GM19239 (cell line): ENCODE results near the gene ANKRD11.
"Not testable (repeated sequence)": the region's sequence is repeated elsewhere in the genome, so short reads cannot be mapped to it uniquely, and the experiment has no call there.

Experiments used
- DNase-seq: peaks from one replicate; pipeline ENCODE4 v3.0.0; 2011; ENCODE audit warnings: low spot score; ENCODE audit not compliant: insufficient read length
- FAIRE-seq: peaks from 2 replicates; lab custom pipeline; 2011; peaks lifted over from hg19 to GRCh38; lab: Jason Lieb, UNC

ANKRD11 gene

GRCh38 chr16:89371968-89372634, 118.3 kb downstream of the ANKRD11 start:
- no peak for FAIRE-seq

GRCh38 chr16:89371386-89371785, 119.0 kb downstream of the ANKRD11 start:
- FAIRE-seq: no peak
- no peak for DNase-seq

More at GRCh38 chr16:89371968-89372634, 118.3 kb downstream of the ANKRD11 start:
- no peak for DNase-seq

DNA sequence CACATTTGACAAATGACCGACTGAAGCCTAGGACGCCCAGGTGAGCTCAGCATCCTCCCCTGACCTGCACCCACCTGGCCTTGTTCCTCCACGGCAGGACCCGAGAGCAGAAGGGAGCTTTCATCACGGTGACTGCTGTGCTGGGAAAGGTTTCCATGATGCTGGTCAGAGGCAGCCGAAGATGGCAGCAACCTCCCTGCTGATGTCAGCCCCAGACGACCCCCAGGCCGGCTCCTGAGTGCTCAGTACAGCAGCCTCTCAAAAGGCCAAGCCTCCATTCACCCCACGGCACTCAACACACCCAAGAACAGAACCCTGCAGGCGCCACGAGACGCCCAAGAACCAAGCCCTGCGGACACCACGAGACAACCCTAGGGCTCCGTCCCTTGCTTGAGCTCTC, 119.8 kb downstream of the ANKRD11 start:
- FAIRE-seq: no peak
- no peak for DNase-seq

GRCh38 chr16:89370081-89370511, 120.3 kb downstream of the ANKRD11 start:
- DNase-seq (no peak), FAIRE-seq (no peak)

DNA sequence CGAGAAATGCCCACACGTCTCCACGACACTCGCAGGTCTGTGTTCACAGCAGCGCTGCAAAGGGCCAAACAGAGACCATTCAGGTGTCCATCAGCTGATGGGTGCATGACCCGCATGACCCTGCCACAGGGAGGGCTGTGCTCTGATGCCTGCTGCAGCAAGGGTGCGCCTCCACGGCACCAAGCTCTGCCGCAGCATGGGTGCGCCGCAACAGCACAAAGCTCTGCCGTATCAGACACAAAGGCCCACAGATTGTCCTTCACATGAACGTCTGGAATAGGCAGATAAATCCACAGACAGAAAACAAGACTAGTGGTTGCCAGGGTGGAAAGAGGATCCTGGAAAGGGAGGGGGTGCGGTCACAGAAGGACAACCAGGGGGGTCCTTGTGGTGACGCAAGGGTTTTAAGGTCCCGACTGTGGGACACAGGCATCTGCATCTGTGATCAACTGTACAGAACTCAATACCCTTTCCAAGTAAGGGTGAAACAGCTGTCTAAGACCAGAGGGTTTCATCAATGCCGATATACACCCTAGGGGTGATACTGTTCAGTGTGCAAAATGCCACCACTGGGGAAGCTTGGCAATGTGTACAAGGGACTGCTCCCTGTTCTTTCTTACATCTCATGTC, 121.0 kb downstream of the ANKRD11 start:
- DNase-seq: no peak
- FAIRE-seq: no peak

GRCh38 chr16:89368604-89369249, 121.6 kb downstream of the ANKRD11 start:
- FAIRE-seq (no peak), DNase-seq (no peak)

DNA sequence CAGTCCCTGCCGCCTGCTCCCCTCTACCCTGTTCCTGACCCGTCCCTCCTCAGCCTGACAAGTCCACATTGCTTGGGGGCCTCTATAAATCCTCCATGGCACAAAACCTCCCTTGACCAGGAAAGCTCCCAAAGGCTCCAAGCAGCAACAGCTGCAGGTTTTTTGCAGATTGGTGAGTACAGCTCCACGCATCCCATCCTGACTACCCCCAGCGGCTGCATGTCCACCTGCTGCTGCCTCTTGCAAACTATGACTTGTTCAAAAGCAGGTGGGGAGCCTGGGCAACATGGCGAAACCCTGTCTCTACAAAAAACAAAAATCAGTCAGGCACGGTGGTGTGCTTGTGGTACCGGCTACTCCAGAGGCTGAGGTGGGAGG, 122.8 kb downstream of the ANKRD11 start:
- no peak for DNase-seq
- FAIRE-seq: no peak

GRCh38 chr16:89366561-89367537, 123.5 kb downstream of the ANKRD11 start:
- no peak for DNase-seq
- no peak for FAIRE-seq

DNA sequence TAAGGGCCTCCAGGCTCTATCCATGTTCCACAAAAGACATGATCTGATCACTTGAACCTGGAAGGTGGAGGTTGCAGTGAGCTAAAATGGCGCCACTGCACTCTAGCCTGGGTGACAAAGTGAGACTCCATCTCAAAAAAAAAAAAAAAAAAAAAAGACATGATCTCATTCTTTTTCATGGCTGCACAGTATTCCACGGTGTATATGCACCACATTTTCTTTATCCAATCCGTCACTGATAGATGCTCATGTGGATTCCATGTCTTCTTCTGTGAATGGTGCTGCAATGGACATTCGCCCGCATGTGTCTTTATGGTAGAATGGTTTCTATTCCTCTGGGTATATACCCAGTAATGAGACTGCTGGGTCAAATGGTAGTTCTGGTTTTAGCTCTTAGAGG, 124.4 kb downstream of the ANKRD11 start:
- FAIRE-seq (no peak), DNase-seq (no peak)

GRCh38 chr16:89365044-89365467, 125.3 kb downstream of the ANKRD11 start:
- DNase-seq: no peak
- FAIRE-seq: peak; percentile 79

- no peak for FAIRE-seq
- no peak for DNase-seq
These were observed 125.8 kb downstream of the ANKRD11 start for GRCh38 chr16:89364606-89365005.

DNA sequence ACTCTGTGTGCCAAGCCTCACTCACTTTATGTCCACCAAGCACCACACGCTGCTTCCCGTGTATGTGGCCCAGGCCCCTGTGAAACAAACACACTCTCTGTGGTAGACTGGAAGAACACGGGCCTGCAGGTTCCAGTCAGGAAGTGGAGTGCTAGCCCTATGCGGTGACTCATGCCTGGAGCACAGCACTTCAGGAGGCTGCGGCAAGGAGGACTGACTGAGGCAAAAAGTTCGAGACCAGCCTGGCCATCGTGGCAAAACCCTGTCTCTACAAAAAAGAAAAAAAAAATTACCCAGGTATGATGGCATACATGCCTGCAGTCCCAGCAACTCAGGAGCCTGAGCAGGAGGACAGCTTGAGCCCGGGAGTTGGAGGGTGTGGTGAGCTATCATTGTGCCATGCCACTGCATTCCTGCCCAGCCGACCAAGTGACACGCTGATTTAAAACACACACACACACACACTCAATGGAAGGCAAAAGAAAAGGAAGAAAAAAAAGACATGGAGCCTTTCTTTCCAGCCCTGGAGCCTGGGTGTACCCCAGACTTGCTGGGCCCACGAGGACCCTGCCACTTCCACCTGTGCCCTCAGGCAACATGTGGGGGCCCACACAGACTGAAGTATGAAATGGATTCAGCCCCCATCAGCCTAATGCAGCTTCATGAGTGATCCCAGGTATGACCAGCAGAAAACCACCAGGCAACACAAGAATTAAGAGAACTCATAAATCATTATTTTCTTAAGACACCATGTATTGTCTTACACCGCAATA, 126.6 kb downstream of the ANKRD11 start:
- DNase-seq (no peak), FAIRE-seq (peak; percentile 83)

DNA sequence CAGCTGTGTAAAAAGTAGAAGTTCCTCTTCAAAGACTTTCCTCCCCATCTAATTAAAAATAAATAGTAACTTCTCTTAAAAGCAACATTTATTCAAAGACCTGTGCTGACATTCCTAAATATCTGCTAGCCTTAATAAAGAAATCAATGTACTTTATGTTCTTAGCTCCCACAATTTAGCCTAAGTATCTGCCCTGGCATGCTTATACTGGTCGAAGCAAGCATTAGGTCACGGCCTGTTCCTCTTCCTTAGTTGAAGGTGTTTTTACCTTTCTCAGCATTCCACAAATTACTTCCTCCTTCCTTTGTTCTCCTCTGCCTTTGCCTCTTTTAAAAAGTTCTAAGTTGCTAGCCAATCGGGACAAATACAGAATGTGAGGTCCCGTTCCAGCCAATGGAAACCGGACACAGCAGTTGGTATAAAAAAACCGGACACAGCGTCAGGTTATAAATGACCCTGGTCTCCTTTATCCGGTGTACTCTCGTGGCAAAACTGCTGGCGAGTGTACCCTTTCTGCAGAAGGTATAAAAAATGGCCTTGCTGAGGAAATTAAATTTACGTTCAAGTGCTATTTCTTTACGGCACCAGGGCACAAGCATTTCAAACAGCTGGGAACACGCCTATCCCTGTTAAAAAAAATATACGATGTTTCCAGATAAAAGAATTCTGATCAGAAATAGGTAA, 127.7 kb downstream of the ANKRD11 start:
- DNase-seq, FAIRE-seq: not testable (repeated sequence)

GRCh38 chr16:89361751-89362539, 128.4 kb downstream of the ANKRD11 start:
- FAIRE-seq (peak; percentile 97), DNase-seq (peak; percentile 63)

- DNase-seq: peak; percentile 53
- peak; percentile 96 for FAIRE-seq
These were observed 129.5 kb downstream of the ANKRD11 start for GRCh38 chr16:89360760-89361435.

GRCh38 chr16:89359264-89360147, 130.9 kb downstream of the ANKRD11 start:
- no peak for DNase-seq
- FAIRE-seq: peak; percentile 14
